ENCODE measurements around the gene TBX4. TPM values are rescaled to one million over a fixed set of nuclear protein-coding genes. Genes with fewer than 3 reads are reported as not detected.
"Not testable (repeated sequence)": the region's sequence is repeated elsewhere in the genome, so short reads cannot be mapped to it uniquely, and the experiment has no call there.

TBX4 gene
- total RNA-seq, 1 donor from 2014 or later = 8.4 TPM

DNA sequence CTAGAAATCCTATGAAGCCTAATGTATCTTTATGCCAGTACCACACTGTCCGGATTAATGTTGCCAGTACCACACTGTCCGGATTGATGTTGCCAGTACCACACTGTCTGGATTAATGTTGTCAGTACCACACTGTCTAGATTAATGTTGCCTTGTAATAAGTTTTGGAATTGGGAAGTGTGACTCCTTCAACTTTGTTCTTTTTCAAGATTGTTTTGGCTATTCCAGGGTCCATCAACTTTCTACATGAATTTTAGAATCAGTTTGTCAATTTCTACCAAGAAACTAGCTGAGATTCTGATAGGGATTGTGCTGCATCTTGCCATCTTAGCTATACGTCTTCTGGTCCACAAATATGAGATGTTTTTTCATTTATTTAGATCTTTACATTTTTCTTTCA, 68.7 kb downstream of the TBX4 start:
- Histone ChIP-seq H3K9ac (ENCODE audit: low read depth in 1 of 3, low read length in 3 of 3) (no peak overlapping the region), H3K27ac (ENCODE audit: low read depth, low read length) (no peak overlapping the region), H3K4me3 (ENCODE audit: low read length in 3 of 3) (no peak overlapping the region), H3K36me3 (ENCODE audit: control insufficient read depth in 3 of 3, insufficient read depth in 3 of 3, low read length in 3 of 3) (no peaks in the 10 kb centered on the region), H3K9me3 (ENCODE audit: control insufficient read depth in 3 of 3, low read length in 3 of 3) (no peaks in the 10 kb centered on the region), H3K27me3 (ENCODE audit: control insufficient read depth in 3 of 3, insufficient read depth in 3 of 3, low read length in 3 of 3) (no peaks in the 10 kb centered on the region), H3K4me1 (ENCODE audit: control insufficient read depth in 3 of 3, insufficient read depth in 3 of 3, low read length in 3 of 3) (no peaks in the 10 kb centered on the region)

DNA sequence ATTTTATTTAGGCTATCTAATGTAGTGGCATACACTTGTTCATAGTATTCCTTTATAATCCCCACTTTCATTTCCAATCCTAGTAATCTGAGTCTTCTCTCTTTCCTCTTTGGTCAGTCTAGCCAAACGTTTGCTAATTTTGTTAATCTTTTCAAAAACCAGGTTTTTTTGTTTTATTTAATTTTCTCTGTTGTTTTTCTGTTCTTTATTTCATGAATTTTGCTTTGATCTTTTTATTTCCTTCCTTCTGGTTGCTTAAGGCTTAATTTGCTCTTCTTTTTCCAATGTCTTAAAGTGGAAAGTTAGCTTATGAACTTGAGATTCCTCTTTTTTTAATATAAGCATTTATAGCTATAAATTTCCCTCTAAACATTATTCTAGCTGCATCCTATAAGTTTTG, 69.9 kb downstream of the TBX4 start:
- H3K4me1 ChIP-seq (ENCODE audit: control insufficient read depth in 3 of 3, insufficient read depth in 3 of 3, low read length in 3 of 3) = no peaks in the 10 kb centered on the region
- H3K4me3 ChIP-seq (ENCODE audit: low read length in 3 of 3) = no peak overlapping the region
- H3K9me3 ChIP-seq (ENCODE audit: control insufficient read depth in 3 of 3, low read length in 3 of 3) = no peaks in the 10 kb centered on the region
- H3K9ac ChIP-seq (ENCODE audit: low read depth in 1 of 3, low read length in 3 of 3) = no peak overlapping the region
- no peaks in the 10 kb centered on the region for H3K36me3 ChIP-seq (ENCODE audit: control insufficient read depth in 3 of 3, insufficient read depth in 3 of 3, low read length in 3 of 3)
- no peak overlapping the region for H3K27ac ChIP-seq (ENCODE audit: low read depth, low read length)
- no peaks in the 10 kb centered on the region for H3K27me3 ChIP-seq (ENCODE audit: control insufficient read depth in 3 of 3, insufficient read depth in 3 of 3, low read length in 3 of 3)

DNA sequence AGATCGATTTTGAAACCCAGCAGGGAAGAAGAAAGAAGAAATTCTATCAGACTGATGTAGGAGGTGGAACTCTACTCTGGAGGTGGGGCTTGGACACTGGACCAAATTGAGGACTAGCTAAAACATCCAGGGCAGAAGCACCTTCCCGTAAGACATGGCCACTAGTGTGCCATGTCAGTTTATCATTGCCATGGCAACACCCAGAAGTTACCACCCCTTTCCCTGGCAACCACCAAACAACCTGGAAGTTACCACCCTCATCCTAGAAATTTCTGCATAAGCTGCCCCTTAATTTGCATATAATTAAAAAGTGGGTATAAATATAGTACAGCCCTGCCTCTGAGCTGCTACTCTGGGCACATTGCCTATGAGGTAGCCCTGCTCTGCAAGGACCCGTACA, 72.1 kb downstream of the TBX4 start:
- no peak overlapping the region for H3K4me3 ChIP-seq (ENCODE audit: low read length in 3 of 3)
- no peaks in the 10 kb centered on the region for H3K9me3 ChIP-seq (ENCODE audit: control insufficient read depth in 3 of 3, low read length in 3 of 3)
- no peaks in the 10 kb centered on the region for H3K27me3 ChIP-seq (ENCODE audit: control insufficient read depth in 3 of 3, insufficient read depth in 3 of 3, low read length in 3 of 3)
- no peaks in the 10 kb centered on the region for H3K4me1 ChIP-seq (ENCODE audit: control insufficient read depth in 3 of 3, insufficient read depth in 3 of 3, low read length in 3 of 3)
- no peaks in the 10 kb centered on the region for H3K36me3 ChIP-seq (ENCODE audit: control insufficient read depth in 3 of 3, insufficient read depth in 3 of 3, low read length in 3 of 3)
- H3K9ac ChIP-seq (ENCODE audit: low read depth in 1 of 3, low read length in 3 of 3) = no peak overlapping the region
- H3K27ac ChIP-seq (ENCODE audit: low read depth, low read length) = no peak overlapping the region

DNA sequence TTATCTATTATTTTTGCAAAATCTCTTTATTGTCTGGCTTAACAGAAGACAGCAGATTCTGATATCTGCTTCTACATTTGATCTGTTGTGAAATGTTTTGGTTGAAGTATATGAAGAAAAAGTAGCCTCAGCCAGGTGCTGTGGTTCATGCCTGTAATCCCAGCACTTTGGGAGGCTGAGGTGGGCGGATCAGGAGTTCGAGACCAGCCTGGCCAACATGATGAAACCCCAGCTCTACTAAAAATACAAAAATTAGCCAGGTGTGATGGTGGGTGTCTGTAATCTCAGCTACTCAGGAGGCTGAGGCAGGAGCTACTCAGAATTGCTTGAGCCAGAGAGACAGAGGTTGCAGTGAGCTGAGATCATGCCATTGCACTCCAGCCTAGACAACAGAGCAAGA, 75.2 kb downstream of the TBX4 start:
- H3K27me3 ChIP-seq (ENCODE audit: control insufficient read depth in 3 of 3, insufficient read depth in 3 of 3, low read length in 3 of 3); H3K9me3 ChIP-seq (ENCODE audit: control insufficient read depth in 3 of 3, low read length in 3 of 3); H3K36me3 ChIP-seq (ENCODE audit: control insufficient read depth in 3 of 3, insufficient read depth in 3 of 3, low read length in 3 of 3); H3K27ac ChIP-seq (ENCODE audit: low read depth, low read length); H3K4me3 ChIP-seq (ENCODE audit: low read length in 3 of 3); H3K4me1 ChIP-seq (ENCODE audit: control insufficient read depth in 3 of 3, insufficient read depth in 3 of 3, low read length in 3 of 3); H3K9ac ChIP-seq (ENCODE audit: low read depth in 1 of 3, low read length in 3 of 3): not testable (repeated sequence)

DNA sequence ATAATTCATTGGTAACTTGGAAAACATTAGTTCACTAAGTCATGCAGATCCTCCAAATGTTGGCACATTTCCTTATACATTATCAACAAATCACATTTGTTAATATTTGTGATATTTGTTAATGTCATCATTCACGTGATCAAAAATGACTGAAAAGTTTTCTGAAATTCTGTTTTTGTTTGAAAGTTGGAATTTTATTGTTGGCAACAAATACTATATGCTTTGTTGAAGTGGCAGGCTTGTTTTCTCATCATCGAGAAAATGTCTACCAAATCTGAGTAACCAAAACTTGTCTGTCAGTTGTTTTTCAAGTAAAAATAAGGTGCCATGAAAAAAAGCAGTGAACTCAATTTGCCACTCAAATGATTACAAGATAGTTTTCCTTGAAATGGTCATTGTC, 75.9 kb downstream of the TBX4 start:
- H3K36me3 ChIP-seq (ENCODE audit: control insufficient read depth in 3 of 3, insufficient read depth in 3 of 3, low read length in 3 of 3) = no peaks in the 10 kb centered on the region
- no peak overlapping the region for H3K9ac ChIP-seq (ENCODE audit: low read depth in 1 of 3, low read length in 3 of 3)
- no peak overlapping the region for H3K4me3 ChIP-seq (ENCODE audit: low read length in 3 of 3)
- H3K4me1 ChIP-seq (ENCODE audit: control insufficient read depth in 3 of 3, insufficient read depth in 3 of 3, low read length in 3 of 3) = no peaks in the 10 kb centered on the region
- no peaks in the 10 kb centered on the region for H3K27me3 ChIP-seq (ENCODE audit: control insufficient read depth in 3 of 3, insufficient read depth in 3 of 3, low read length in 3 of 3)
- H3K9me3 ChIP-seq (ENCODE audit: control insufficient read depth in 3 of 3, low read length in 3 of 3) = no peaks in the 10 kb centered on the region
- H3K27ac ChIP-seq (ENCODE audit: low read depth, low read length) = no peak overlapping the region

DNA sequence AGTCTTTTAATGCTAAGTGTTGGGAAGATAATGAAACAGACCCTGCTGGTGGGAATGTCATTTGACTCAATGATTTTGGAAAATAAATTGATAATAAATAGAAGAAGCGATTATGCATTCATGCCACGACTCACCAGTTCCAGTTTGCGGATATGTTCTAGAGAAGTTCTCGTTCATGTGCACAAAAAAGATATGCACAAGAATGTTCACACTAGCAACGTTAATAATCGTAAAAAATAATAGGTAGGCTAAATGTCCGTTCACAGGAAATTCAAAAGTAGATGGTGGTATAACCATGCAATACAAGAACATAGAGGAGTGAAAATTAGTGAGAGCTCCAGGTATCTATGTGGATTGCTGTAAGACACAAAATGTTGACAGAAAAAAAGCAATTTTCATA, 79.0 kb downstream of the TBX4 start:
- H3K4me3 ChIP-seq (ENCODE audit: low read length in 3 of 3) = no peak overlapping the region
- H3K27ac ChIP-seq (ENCODE audit: low read depth, low read length) = no peak overlapping the region
- H3K36me3 ChIP-seq (ENCODE audit: control insufficient read depth in 3 of 3, insufficient read depth in 3 of 3, low read length in 3 of 3) = no peaks in the 10 kb centered on the region
- H3K27me3 ChIP-seq (ENCODE audit: control insufficient read depth in 3 of 3, insufficient read depth in 3 of 3, low read length in 3 of 3) = no peaks in the 10 kb centered on the region
- H3K4me1 ChIP-seq (ENCODE audit: control insufficient read depth in 3 of 3, insufficient read depth in 3 of 3, low read length in 3 of 3) = no peaks in the 10 kb centered on the region
- H3K9me3 ChIP-seq (ENCODE audit: control insufficient read depth in 3 of 3, low read length in 3 of 3) = no peaks in the 10 kb centered on the region
- no peak overlapping the region for H3K9ac ChIP-seq (ENCODE audit: low read depth in 1 of 3, low read length in 3 of 3)

DNA sequence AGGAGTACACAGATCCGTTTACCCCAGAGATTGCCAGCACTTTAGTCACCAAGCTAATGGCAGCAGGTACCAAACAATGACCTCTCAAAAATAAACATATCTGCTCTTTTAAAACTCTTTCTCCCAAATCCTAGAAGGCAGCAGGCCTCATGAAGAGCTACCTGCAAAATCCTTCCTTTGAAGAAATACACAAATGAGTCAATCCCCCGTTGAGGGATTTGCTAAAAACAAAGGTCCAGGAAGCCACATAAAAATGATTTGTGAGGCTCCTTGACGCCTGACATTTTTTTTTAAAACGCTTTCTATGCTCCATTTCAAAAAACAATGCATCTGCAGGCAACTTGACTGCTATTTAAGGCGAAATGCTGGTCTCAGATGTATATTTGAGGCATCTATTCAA, 80.6 kb downstream of the TBX4 start:
- no peaks in the 10 kb centered on the region for H3K36me3 ChIP-seq (ENCODE audit: control insufficient read depth in 3 of 3, insufficient read depth in 3 of 3, low read length in 3 of 3)
- no peaks in the 10 kb centered on the region for H3K4me1 ChIP-seq (ENCODE audit: control insufficient read depth in 3 of 3, insufficient read depth in 3 of 3, low read length in 3 of 3)
- H3K9ac ChIP-seq (ENCODE audit: low read depth in 1 of 3, low read length in 3 of 3) = no peak overlapping the region
- H3K4me3 ChIP-seq (ENCODE audit: low read length in 3 of 3) = no peak overlapping the region
- no peaks in the 10 kb centered on the region for H3K27me3 ChIP-seq (ENCODE audit: control insufficient read depth in 3 of 3, insufficient read depth in 3 of 3, low read length in 3 of 3)
- H3K9me3 ChIP-seq (ENCODE audit: control insufficient read depth in 3 of 3, low read length in 3 of 3) = no peaks in the 10 kb centered on the region
- no peak overlapping the region for H3K27ac ChIP-seq (ENCODE audit: low read depth, low read length)

DNA sequence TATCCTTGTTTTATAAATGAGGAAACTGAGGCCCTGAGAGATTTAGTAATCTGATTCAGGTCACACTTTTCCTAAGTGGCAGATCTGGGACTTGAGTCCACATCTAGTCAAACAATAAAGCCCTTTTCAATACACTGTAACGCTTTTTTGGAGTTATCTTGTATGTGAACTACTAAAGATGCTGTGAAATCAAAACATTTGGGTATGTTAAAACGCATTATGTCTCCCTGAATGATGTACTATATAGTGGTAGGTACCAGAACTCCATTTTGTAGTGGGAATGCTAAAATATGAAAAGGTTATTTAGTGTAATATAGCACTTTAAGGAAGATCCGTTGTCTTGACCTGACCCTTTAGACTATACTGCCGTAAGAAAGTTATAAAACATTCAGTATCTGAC, 81.6 kb downstream of the TBX4 start:
- no peaks in the 10 kb centered on the region for H3K36me3 ChIP-seq (ENCODE audit: control insufficient read depth in 3 of 3, insufficient read depth in 3 of 3, low read length in 3 of 3)
- H3K4me3 ChIP-seq (ENCODE audit: low read length in 3 of 3) = no peak overlapping the region
- H3K27ac ChIP-seq (ENCODE audit: low read depth, low read length) = no peak overlapping the region
- no peaks in the 10 kb centered on the region for H3K27me3 ChIP-seq (ENCODE audit: control insufficient read depth in 3 of 3, insufficient read depth in 3 of 3, low read length in 3 of 3)
- H3K9me3 ChIP-seq (ENCODE audit: control insufficient read depth in 3 of 3, low read length in 3 of 3) = no peaks in the 10 kb centered on the region
- no peak overlapping the region for H3K9ac ChIP-seq (ENCODE audit: low read depth in 1 of 3, low read length in 3 of 3)
- no peaks in the 10 kb centered on the region for H3K4me1 ChIP-seq (ENCODE audit: control insufficient read depth in 3 of 3, insufficient read depth in 3 of 3, low read length in 3 of 3)

DNA sequence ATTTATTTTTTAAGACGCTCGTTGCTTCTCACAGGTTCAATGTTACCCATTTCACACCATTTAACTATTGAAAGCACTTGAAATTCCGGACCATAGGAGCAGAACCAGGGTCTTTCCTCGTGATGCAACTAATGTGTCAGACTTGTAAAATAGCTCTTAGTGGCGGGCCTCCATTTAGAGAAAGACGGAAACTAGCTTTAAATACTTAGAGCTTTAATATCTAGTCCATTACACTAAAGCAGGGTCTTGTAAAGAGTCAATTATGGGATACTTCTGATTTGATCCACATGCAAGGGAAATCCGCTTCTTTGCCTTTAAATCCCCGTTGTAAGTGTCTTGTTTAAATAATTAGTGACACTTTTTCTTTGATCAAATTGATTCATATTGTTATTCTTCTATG, 82.2 kb downstream of the TBX4 start:
- H3K9ac ChIP-seq (ENCODE audit: low read depth in 1 of 3, low read length in 3 of 3) = no peak overlapping the region
- H3K4me3 ChIP-seq (ENCODE audit: low read length in 3 of 3) = no peak overlapping the region
- no peaks in the 10 kb centered on the region for H3K9me3 ChIP-seq (ENCODE audit: control insufficient read depth in 3 of 3, low read length in 3 of 3)
- H3K27me3 ChIP-seq (ENCODE audit: control insufficient read depth in 3 of 3, insufficient read depth in 3 of 3, low read length in 3 of 3) = no peaks in the 10 kb centered on the region
- no peaks in the 10 kb centered on the region for H3K4me1 ChIP-seq (ENCODE audit: control insufficient read depth in 3 of 3, insufficient read depth in 3 of 3, low read length in 3 of 3)
- H3K27ac ChIP-seq (ENCODE audit: low read depth, low read length) = no peak overlapping the region
- no peaks in the 10 kb centered on the region for H3K36me3 ChIP-seq (ENCODE audit: control insufficient read depth in 3 of 3, insufficient read depth in 3 of 3, low read length in 3 of 3)
